Mammary epithelial cell (primary cell): Measurements from ENCODE around the gene MT1G.
"Not testable (repeated sequence)": the region's sequence is repeated elsewhere in the genome, so short reads cannot be mapped to it uniquely, and the experiment has no call there.

Experiments
- CTCF ChIP-seq, 2 donors: IDR thresholded peaks in 1 of 2; conservative IDR thresholded peaks in 1 of 2; 2 replicates each; pipeline ENCODE4 v1.5.1; 2011 to 2012; ENCODE audit warnings: inconsistent platforms in 2 of 2, low read length in 2 of 2, mild to moderate bottlenecking in 2 of 2, control low read depth in 1 of 2, low read depth in 1 of 2; ENCODE audit not compliant: insufficient read depth in 1 of 2; ENCODE audit errors: extremely low read depth in 1 of 2
- EZH2 ChIP-seq: IDR thresholded peaks from 2 replicates; pipeline ENCODE4 v1.6.1; 2012; ENCODE audit warnings: low read length, inconsistent platforms, borderline replicate concordance

GRCh38 chr16:56671691-56672090 is 3.8 kb upstream of the MT1G start:
- not testable (repeated sequence) for TF ChIP-seq CTCF (conservative IDR thresholded peaks at IDR 0.05 in 1 of 2, IDR thresholded peaks at IDR 0.05 in 1 of 2; ENCODE audit: extremely low read depth in 1 of 2, insufficient read depth in 1 of 2, low read depth in 1 of 2, low read length in 2 of 2); EZH2
